Bronchial epithelial cell (primary cell): ENCODE data around the gene CRB1. TPM values are rescaled to one million over a fixed set of nuclear protein-coding genes. Genes with fewer than 3 reads are reported as not detected.

Experiments
- DNase-seq: peaks from one replicate; pipeline ENCODE4 v3.0.0-alpha.2; 2010; ENCODE audit warnings: low read depth
- FAIRE-seq: peaks from 2 replicates; lab custom pipeline; 2011; peaks lifted over from hg19 to GRCh38; lab: Jason Lieb, UNC
- H3K27me3 ChIP-seq: 2 replicates; pipeline ENCODE4 v1.5.1; 2011; ENCODE audit warnings: low read length; ENCODE audit not compliant: control insufficient read depth, insufficient read depth
- H3K36me3 ChIP-seq: 2 replicates; pipeline ENCODE4 v1.5.1; 2011; ENCODE audit warnings: low read length; ENCODE audit not compliant: control insufficient read depth, insufficient read depth
- H3K4me3 ChIP-seq: 2 replicates; pipeline ENCODE4 v1.5.1; 2011; ENCODE audit warnings: mild to moderate bottlenecking, low read depth, low read length, control low read depth
- CTCF ChIP-seq: IDR thresholded peaks from 2 replicates; pipeline ENCODE4 v1.5.1; 2011; ENCODE audit warnings: mild to moderate bottlenecking, moderate library complexity, low read length, control low read depth, inconsistent platforms; ENCODE audit not compliant: insufficient read depth, severe bottlenecking
- total RNA-seq: library from RNA; depleted of rRNA; stranded (reverse); fragments of >200 nt; gene quantifications from 2 replicates; pipeline ENCODE4 v1.2.1, GENCODE V29; 2014

CRB1 gene
- total RNA-seq, 1 donor from 2014 or later, result under 0.01 TPM

DNA sequence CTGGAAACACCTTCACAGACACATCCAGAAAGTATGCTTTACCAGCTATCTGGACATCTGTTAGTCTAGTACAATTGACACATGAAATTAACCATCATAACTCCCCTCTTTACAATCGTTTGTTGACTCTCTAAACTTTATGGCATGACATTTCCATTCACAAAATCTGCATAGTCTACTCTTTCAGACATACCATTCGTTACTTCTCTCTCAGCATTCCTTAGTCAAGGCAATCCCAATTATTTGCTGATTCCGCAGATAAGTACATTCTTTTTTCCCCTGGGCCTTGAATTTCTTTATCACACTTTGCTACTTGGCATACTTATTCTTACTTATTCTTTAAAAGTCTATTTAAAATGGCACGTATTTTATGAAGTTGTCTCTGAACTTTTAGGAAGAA lies 15.1 kb upstream of the CRB1 start:
- no peak overlapping the region for H3K4me3 ChIP-seq
- H3K36me3 ChIP-seq, result no peaks in the 10 kb centered on the region
- no peak for DNase-seq
- TF ChIP-seq CTCF, result no peak
- H3K27me3 ChIP-seq, result no peaks in the 10 kb centered on the region
- FAIRE-seq, result no peak

DNA sequence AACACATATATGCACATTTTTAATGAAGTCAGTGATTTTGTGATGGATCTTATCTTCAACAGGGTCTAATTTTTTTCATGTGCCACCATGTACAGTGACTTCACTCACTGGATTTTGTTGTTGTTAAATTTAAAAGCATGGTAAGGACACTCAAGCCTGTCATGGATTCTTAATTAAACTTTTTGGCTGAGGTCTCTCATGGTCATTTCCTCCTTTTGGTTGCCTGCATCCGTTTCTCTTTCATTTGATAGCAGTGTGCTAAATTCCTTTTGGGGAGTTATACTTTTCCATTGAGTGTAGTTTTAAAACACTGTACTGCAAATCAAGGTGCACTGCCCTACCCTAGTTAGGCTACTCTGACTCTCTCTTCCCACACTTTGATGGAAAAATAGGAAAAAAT lies 13.2 kb upstream of the CRB1 start:
- no peak overlapping the region for H3K4me3 ChIP-seq
- DNase-seq, result no peak
- no peak for TF ChIP-seq CTCF
- H3K27me3 ChIP-seq, result no peaks in the 10 kb centered on the region
- FAIRE-seq, result no peak
- H3K36me3 ChIP-seq, result no peaks in the 10 kb centered on the region

- DNase-seq (no peak), FAIRE-seq (no peak)
- no peaks in the 10 kb centered on the region for H3K36me3 ChIP-seq
- TF ChIP-seq CTCF, result no peak
- no peak overlapping the region for H3K4me3 ChIP-seq
- no peaks in the 10 kb centered on the region for H3K27me3 ChIP-seq
Observed at GRCh38 chr1:197264936-197265567, 3.0 kb upstream of the CRB1 start.

GRCh38 chr1:197269053-197269452 lies 1.0 kb downstream of the CRB1 start:
- TF ChIP-seq CTCF, result no peak
- FAIRE-seq (no peak), DNase-seq (no peak)
- Histone ChIP-seq H3K4me3 (no peak overlapping the region), H3K36me3 (no peaks in the 10 kb centered on the region), H3K27me3 (no peaks in the 10 kb centered on the region)

GRCh38 chr1:197272791-197273190 lies 4.7 kb downstream of the CRB1 start:
- FAIRE-seq, result no peak

More at GRCh38 chr1:197272791-197273190, 4.7 kb downstream of the CRB1 start:
- Histone ChIP-seq H3K4me3 (no peak overlapping the region), H3K36me3 (no peaks in the 10 kb centered on the region), H3K27me3 (no peaks in the 10 kb centered on the region)
- TF ChIP-seq CTCF, result no peak
- DNase-seq, result peak; percentile 83
